Brain microvascular endothelial cell (primary cell): ENCODE results near the gene PPP3R1.

Experiments used
- DNase-seq: peaks from one replicate; pipeline ENCODE4 v3.0.0-alpha.2; 2020
- H3K27ac ChIP-seq: fragments of 250-450 bp; sonication (Bioruptor Pico); 2 replicates; pipeline ENCODE4 v1.5.1; 2020; ENCODE audit warnings: mild to moderate bottlenecking, moderate library complexity
- H3K27me3 ChIP-seq: fragments of 250-450 bp; sonication (Bioruptor Pico); replicated peaks from 2 replicates; pipeline ENCODE4 v1.5.1; 2020; ENCODE audit warnings: mild to moderate bottlenecking
- H3K36me3 ChIP-seq: fragments of 250-450 bp; sonication (Bioruptor Pico); replicated peaks from 2 replicates; pipeline ENCODE4 v1.5.1; 2020; ENCODE audit warnings: mild to moderate bottlenecking
- H3K4me3 ChIP-seq: 2 replicates; pipeline ENCODE4 v1.5.1; 2011; ENCODE audit warnings: low read depth, mild to moderate bottlenecking, control low read depth, low read length, moderate library complexity
- in situ Hi-C: cut with HindIII; loops from 2 replicates; pipeline ENCODE4 v1.10.0; 2017; ENCODE audit warnings: low sequenced_read_pairs, low pct_ligation_motif_present
- TF ChIP-seq, protein P1 (sequence below): IDR thresholded peaks from 2 replicates; pipeline ENCODE4 v1.5.1; 2011; ENCODE audit warnings: low read depth, mild to moderate bottlenecking, moderate library complexity, low read length, control low read depth, inconsistent platforms; ENCODE audit errors: missing control alignments

Gene PPP3R1

GRCh38 chr2:68172521-68172920 lies 79.8 kb downstream of the PPP3R1 start:
- no peak for DNase-seq
- in situ Hi-C loops, result no loop called here
- Histone ChIP-seq H3K27ac (no peak overlapping the region), H3K4me3 (no peak overlapping the region), H3K27me3 (no peaks in the 10 kb centered on the region), H3K36me3 (peaks cover 18% of the 10 kb centered on the region)
- TF ChIP-seq, protein P1, sequence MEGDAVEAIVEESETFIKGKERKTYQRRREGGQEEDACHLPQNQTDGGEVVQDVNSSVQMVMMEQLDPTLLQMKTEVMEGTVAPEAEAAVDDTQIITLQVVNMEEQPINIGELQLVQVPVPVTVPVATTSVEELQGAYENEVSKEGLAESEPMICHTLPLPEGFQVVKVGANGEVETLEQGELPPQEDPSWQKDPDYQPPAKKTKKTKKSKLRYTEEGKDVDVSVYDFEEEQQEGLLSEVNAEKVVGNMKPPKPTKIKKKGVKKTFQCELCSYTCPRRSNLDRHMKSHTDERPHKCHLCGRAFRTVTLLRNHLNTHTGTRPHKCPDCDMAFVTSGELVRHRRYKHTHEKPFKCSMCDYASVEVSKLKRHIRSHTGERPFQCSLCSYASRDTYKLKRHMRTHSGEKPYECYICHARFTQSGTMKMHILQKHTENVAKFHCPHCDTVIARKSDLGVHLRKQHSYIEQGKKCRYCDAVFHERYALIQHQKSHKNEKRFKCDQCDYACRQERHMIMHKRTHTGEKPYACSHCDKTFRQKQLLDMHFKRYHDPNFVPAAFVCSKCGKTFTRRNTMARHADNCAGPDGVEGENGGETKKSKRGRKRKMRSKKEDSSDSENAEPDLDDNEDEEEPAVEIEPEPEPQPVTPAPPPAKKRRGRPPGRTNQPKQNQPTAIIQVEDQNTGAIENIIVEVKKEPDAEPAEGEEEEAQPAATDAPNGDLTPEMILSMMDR, result no peak

DNA sequence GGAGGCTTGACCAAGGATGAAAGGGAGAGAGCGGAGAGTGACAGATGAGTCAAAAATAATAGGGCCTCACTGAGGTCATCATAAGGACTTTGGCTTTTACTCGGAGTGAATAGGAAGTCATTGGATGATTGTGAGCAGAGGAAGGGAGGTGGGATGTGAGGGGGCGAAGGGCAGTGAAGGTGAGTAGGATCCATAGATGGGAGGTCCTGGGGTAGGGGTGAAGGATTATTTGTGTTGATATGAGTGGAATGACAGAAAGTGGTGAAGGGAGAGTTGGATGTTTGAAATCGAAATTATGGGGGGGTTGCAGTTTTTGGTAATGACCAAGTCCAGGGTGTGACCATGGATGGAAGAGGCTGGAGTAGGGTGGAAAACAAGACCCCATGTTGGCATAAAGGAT lies 80.6 kb downstream of the PPP3R1 start:
- in situ Hi-C loops, result no loop called here
- DNase-seq, result no peak
- Histone ChIP-seq H3K36me3 (peaks cover 20% of the 10 kb centered on the region), H3K27me3 (no peaks in the 10 kb centered on the region), H3K4me3 (no peak overlapping the region), H3K27ac (no peak overlapping the region)
- TF ChIP-seq, protein P1, result no peak

DNA sequence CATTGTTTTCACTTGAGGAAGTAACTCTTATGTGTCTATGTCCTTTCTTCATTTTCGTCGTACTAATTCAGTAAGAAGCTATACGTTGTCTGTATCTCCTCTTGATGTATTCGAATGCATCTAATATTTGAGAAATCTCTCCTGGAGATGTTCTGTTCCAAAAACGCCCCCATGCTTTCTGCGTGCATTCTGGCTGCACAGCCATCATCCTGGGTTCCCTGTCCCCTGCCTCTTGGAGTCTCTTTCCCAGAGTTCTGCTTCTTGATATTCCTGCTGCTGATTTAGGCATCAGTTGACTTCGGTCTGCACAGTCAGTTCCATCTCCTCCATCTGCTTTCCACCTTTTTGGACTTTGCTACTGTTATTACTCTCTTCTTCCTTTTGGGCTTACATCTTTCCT lies 81.2 kb downstream of the PPP3R1 start:
- no peak for DNase-seq
- H3K27me3 ChIP-seq, result no peaks in the 10 kb centered on the region
- TF ChIP-seq, protein P1, result no peak
- peaks cover 23% of the 10 kb centered on the region for H3K36me3 ChIP-seq
- in situ Hi-C loops, result no loop called here
- no peak overlapping the region for H3K27ac ChIP-seq
- no peak overlapping the region for H3K4me3 ChIP-seq

DNA sequence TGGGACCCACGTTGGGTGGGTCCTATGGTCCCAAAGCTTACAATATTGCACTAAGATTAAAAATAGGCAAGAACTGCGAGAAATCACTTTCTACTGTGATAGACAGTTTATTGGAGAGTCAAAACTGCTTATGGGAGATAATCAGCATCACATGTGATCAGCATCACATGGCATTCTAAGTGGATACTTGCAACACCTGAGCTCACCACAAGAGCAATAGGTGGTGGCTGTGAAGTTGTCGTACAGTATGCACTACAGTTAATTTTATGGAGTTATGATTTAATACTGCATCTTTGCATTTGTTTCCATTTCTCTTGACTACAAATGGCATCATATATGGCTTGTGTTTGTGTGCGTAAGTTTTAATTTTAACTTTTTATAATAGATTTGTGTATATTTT lies 83.0 kb downstream of the PPP3R1 start:
- peaks cover 21% of the 10 kb centered on the region for H3K36me3 ChIP-seq
- in situ Hi-C loops, result no loop called here
- no peak for DNase-seq
- no peaks in the 10 kb centered on the region for H3K27me3 ChIP-seq
- no peak overlapping the region for H3K4me3 ChIP-seq
- TF ChIP-seq, protein P1, result no peak
- no peak overlapping the region for H3K27ac ChIP-seq

DNA sequence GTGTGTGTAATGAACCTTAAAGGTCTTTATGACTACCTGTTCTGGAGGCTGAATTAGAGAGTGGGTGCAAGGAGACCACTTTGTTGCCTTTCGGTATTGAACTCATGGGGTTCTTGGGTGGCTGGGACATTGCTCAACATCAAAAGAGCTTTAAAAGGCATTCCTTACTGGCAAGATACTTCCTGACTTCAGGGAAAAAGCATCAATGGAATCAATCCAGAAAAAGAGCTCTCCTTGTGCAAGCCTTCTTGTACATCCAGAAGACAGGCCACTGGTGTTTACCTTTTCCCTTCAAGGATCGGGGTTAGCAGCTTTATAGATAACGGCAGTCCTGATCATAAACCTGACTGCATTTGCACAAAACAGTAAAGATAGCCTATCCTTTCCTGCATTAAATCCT lies 85.1 kb downstream of the PPP3R1 start:
- in situ Hi-C loops, result no loop called here
- Histone ChIP-seq H3K36me3 (peaks cover 29% of the 10 kb centered on the region), H3K4me3 (no peak overlapping the region), H3K27ac (no peak overlapping the region), H3K27me3 (no peaks in the 10 kb centered on the region)
- TF ChIP-seq, protein P1, result no peak
- no peak for DNase-seq

GRCh38 chr2:68163641-68164040 lies 88.7 kb downstream of the PPP3R1 start:
- in situ Hi-C loops, result no loop called here
- H3K27ac ChIP-seq, result no peak overlapping the region
- TF ChIP-seq, protein P1, result no peak
- no peak overlapping the region for H3K4me3 ChIP-seq
- H3K36me3 ChIP-seq, result peaks cover 36% of the 10 kb centered on the region
- no peaks in the 10 kb centered on the region for H3K27me3 ChIP-seq
- no peak for DNase-seq
